NB4 (cell line): Measurements from ENCODE around the gene EPHB1.
"Not testable (repeated sequence)": the region's sequence is repeated elsewhere in the genome, so short reads cannot be mapped to it uniquely, and the experiment has no call there.

Source experiments
- POLR2A ChIP-seq: IDR thresholded peaks from 2 replicates; pipeline ENCODE4 v1.6.1; 2011; ENCODE audit warnings: mild to moderate bottlenecking; ENCODE audit not compliant: insufficient read length; ENCODE audit errors: extremely low read depth
- TF ChIP-seq, protein P1 (sequence below): IDR thresholded peaks from one replicate; pipeline ENCODE4 v1.5.1; 2012; ENCODE audit warnings: low read depth, low read length

DNA sequence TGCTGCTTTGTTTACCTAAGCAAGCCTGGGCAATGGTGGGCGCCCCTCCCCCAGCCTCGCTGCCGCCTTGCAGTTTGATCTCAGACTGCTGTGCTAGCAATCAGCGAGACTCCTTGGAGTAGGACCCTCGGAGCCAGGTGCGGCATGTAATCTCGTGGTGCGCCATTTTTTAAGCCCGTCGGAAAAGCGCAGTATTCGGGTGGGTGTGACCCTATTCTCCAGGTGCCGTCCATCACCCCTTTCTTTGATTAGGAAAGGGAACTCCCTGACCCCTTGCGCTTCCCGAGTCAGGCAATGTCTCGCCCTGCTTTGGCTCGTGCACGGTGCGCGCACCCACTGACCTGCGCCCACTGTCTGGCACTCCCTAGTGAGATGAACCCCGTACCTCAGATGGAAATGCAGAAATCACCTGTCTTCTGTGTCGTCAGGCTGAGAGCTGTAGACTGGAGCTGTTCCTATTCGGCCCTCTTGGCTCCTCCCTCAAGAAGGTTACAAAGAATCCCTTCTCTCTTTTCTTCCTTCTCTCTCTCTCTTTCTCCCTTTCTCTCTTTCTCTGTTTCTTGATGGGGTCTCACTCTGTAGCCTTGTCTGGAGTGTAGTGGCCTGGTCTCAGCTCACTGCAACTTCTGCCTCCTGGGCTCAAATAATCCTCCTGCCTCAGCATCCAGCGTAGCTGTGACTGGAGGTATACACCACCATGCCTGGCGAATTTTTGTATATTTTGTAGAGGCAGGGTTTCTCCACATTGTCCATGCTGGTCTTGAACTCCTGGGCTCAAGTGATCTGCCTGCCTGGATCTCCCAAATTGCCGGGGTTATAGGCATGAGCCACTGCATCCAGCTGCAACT lies 235.9 kb downstream of the EPHB1 start:
- TF ChIP-seq, protein P1, sequence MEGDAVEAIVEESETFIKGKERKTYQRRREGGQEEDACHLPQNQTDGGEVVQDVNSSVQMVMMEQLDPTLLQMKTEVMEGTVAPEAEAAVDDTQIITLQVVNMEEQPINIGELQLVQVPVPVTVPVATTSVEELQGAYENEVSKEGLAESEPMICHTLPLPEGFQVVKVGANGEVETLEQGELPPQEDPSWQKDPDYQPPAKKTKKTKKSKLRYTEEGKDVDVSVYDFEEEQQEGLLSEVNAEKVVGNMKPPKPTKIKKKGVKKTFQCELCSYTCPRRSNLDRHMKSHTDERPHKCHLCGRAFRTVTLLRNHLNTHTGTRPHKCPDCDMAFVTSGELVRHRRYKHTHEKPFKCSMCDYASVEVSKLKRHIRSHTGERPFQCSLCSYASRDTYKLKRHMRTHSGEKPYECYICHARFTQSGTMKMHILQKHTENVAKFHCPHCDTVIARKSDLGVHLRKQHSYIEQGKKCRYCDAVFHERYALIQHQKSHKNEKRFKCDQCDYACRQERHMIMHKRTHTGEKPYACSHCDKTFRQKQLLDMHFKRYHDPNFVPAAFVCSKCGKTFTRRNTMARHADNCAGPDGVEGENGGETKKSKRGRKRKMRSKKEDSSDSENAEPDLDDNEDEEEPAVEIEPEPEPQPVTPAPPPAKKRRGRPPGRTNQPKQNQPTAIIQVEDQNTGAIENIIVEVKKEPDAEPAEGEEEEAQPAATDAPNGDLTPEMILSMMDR: not testable (repeated sequence)
- not testable (repeated sequence) for TF ChIP-seq POLR2A
